Liver (tissue), 9 donors: Measurements from ENCODE around the gene FLAD1. TPM values are rescaled to one million over a fixed set of nuclear protein-coding genes. Genes with fewer than 3 reads are reported as not detected.

ENCODE experiments used
- DNase-seq: peaks from one replicate; pipeline ENCODE4 v3.0.0-alpha.2; 2017; ENCODE audit warnings: low spot score
- H3K27ac ChIP-seq, 2 donors: one replicate each; pipeline ENCODE4 v1.7.0; 2013; ENCODE audit warnings: inconsistent platforms in 2 of 2, low read length in 2 of 2, control low read depth in 1 of 2, low read depth in 1 of 2, mild to moderate bottlenecking in 1 of 2
- H3K27me3 ChIP-seq, 4 donors: one replicate each; pipeline versions ENCODE4 v1.6.1 to v1.7.0; 2013; ENCODE audit warnings: low read length in 3 of 4, inconsistent platforms in 1 of 4, mild to moderate bottlenecking in 1 of 4, moderate library complexity in 1 of 4; ENCODE audit not compliant: control insufficient read depth in 4 of 4, insufficient read depth in 4 of 4
- H3K36me3 ChIP-seq, 4 donors: one replicate each; pipeline versions ENCODE4 v1.6.1 to v1.7.0; 2013; ENCODE audit warnings: low read length in 3 of 4, mild to moderate bottlenecking in 3 of 4, low read depth in 1 of 4, moderate library complexity in 1 of 4; ENCODE audit not compliant: control insufficient read depth in 4 of 4, insufficient read depth in 3 of 4
- H3K4me1 ChIP-seq, 4 donors: one replicate each; pipeline versions ENCODE4 v1.6.1 to v1.7.0; 2013; ENCODE audit warnings: low read length in 3 of 4, mild to moderate bottlenecking in 3 of 4, moderate library complexity in 1 of 4; ENCODE audit not compliant: control insufficient read depth in 4 of 4, insufficient read depth in 4 of 4
- H3K4me3 ChIP-seq, 3 donors: one replicate each; pipeline versions ENCODE4 v1.6.1 to v1.7.0; 2013; ENCODE audit warnings: low read length in 3 of 3, control low read depth in 1 of 3, low read depth in 1 of 3, mild to moderate bottlenecking in 1 of 3
- H3K9ac ChIP-seq, 2 donors: one replicate each; pipeline ENCODE4 v1.7.0; 2013; ENCODE audit warnings: low read length in 2 of 2, mild to moderate bottlenecking in 2 of 2, moderate library complexity in 2 of 2, control low read depth in 1 of 2, low read depth in 1 of 2
- H3K9me3 ChIP-seq, 4 donors: one replicate each; pipeline versions ENCODE4 v1.6.1 to v1.7.0; 2013; ENCODE audit warnings: low read length in 3 of 4; ENCODE audit not compliant: control insufficient read depth in 4 of 4
- FOXA1 ChIP-seq: IDR thresholded peaks from 2 replicates; pipeline ENCODE4 v1.6.1; 2016; ENCODE audit warnings: antibody characterized with exemption
- FOXA2 ChIP-seq: IDR thresholded peaks from 2 replicates; pipeline ENCODE4 v1.6.1; 2016; ENCODE audit warnings: antibody characterized with exemption
- GABPA ChIP-seq, 2 donors: IDR thresholded peaks in 1 of 2; conservative IDR thresholded peaks in 1 of 2; 2 replicates each; pipeline ENCODE4 v1.6.1; 2016; ENCODE audit warnings: antibody characterized with exemption in 2 of 2, mild to moderate bottlenecking in 1 of 2, moderate library complexity in 1 of 2
- HNF4A ChIP-seq, 2 donors: conservative IDR thresholded peaks; 2 replicates each; pipeline ENCODE4 v1.6.1; 2016; ENCODE audit warnings: antibody characterized with exemption in 2 of 2, mild to moderate bottlenecking in 2 of 2
- JUND ChIP-seq, 2 donors: IDR thresholded peaks; 2 replicates each; pipeline ENCODE4 v1.6.1; 2016; ENCODE audit warnings: antibody characterized with exemption in 2 of 2
- RAD21 ChIP-seq, 2 donors: IDR thresholded peaks; 2 replicates each; pipeline ENCODE4 v1.6.1; 2016; ENCODE audit warnings: antibody characterized with exemption in 2 of 2, mild to moderate bottlenecking in 2 of 2
- RXRA ChIP-seq, 2 donors: IDR thresholded peaks; 2 replicates each; pipeline ENCODE4 v1.6.1; 2017 to 2018; ENCODE audit warnings: antibody characterized with exemption in 2 of 2, mild to moderate bottlenecking in 1 of 2
- SP1 ChIP-seq: IDR thresholded peaks from 2 replicates; pipeline ENCODE4 v1.6.1; 2018; ENCODE audit warnings: antibody characterized with exemption, mild to moderate bottlenecking
- TAF1 ChIP-seq: conservative IDR thresholded peaks from 2 replicates; pipeline ENCODE4 v1.6.1; 2016; ENCODE audit warnings: antibody characterized with exemption, mild to moderate bottlenecking
- YY1 ChIP-seq: IDR thresholded peaks from 2 replicates; pipeline ENCODE4 v1.6.1; 2016; ENCODE audit warnings: antibody characterized with exemption, mild to moderate bottlenecking
- WGBS: extraction: QIAGEN DNeasy Blood & Tissue Kit; methylation state at CpG from one replicate; pipeline ENCODE4 v1.1.7; 2013; 5-methylcytosine and 5-hydroxymethylcytosine counted together
- polyA plus RNA-seq, 2 donors: library from polyadenylated mRNA; stranded (reverse) in 1 of 2; unstranded in 1 of 2; fragments of 200-250 nt in 1 of 2; fragments of >200 nt in 1 of 2; fragmentation: Nextera tagmentation in 1 of 2; extraction: Ambion mirVana in 1 of 2; gene quantifications; one replicate each; pipeline versions ENCODE4 v1.2.1 to v1.2.3, GENCODE V29; 2013 to 2015
- total RNA-seq, 2 donors: library from RNA; depleted of rRNA; stranded (reverse); fragments of >200 nt; gene quantifications; one replicate each; pipeline ENCODE4 v1.2.3, GENCODE V29; 2014
- TF ChIP-seq, protein P1 (sequence below): fragments of 150-350 bp; IDR thresholded peaks from 2 replicates; pipeline ENCODE4 v1.5.1; 2017; ENCODE audit warnings: improper control_type of control experiment, low read depth, low read length; ENCODE audit not compliant: missing input control
- TF ChIP-seq, protein P2 (sequence below): IDR thresholded peaks from 2 replicates; pipeline ENCODE4 v1.6.1; 2016; ENCODE audit warnings: antibody characterized with exemption
- TF ChIP-seq, protein P3 (sequence below): IDR thresholded peaks from 2 replicates; pipeline ENCODE4 v1.6.1; 2016; ENCODE audit warnings: antibody characterized with exemption, mild to moderate bottlenecking
- TF ChIP-seq, protein P4 (sequence below): IDR thresholded peaks from 2 replicates; pipeline ENCODE4 v1.6.1; 2016; ENCODE audit warnings: antibody characterized with exemption
- donor health status: healthy.
- donor health status: healthy.
- donor health status: healthy.
- donor health status: healthy.
- donor health status: healthy.

FLAD1 gene
- total and polyA plus RNA-seq, 4 donors = 10.4 to 31.6 (median 22.5) TPM

DNA sequence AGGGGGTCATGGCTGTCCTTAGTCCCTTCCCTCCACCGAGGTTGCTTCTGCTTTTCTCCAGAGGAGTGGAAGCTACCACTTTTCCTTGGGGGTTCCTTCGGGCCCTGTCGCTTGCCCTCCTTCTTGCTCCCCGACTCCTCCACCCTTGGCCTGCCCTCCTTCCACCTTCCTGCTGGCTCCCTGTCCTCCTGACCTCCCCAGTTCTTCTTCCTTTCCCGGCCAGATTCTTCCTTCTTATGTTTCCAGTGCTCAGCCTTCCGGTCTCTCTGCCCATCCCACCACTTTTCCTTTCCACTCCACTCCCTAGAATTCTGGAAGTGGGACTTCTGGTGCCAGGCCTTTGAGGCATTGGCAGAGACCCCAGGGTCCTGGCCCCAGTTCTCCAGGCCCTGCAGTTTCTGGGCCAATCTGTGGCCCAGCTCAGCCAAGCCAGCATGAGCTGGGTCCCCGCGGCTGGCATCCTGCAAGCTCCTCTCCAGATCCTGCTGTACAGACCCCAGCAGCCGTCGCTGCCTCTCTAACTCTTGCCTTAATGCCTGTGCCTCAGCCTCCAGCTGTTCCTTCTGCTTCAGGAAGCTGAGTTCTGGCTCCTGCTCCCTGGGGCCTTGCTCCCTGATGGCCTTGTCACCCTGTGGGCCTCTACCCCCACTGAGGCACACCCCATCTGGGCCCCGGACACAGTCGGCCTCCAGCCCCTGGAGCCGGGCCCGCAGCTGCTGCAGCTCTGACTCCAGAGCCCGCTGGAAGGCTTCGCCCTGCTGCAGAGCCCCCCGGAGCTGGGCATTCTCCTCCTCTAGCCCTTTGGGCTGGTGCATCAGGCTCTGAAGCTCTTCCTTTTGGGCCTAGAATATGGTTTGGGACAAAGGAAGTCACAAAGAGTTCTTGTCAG lies 36.9 kb upstream of the FLAD1 start (continued):
- TF ChIP-seq, protein P1, sequence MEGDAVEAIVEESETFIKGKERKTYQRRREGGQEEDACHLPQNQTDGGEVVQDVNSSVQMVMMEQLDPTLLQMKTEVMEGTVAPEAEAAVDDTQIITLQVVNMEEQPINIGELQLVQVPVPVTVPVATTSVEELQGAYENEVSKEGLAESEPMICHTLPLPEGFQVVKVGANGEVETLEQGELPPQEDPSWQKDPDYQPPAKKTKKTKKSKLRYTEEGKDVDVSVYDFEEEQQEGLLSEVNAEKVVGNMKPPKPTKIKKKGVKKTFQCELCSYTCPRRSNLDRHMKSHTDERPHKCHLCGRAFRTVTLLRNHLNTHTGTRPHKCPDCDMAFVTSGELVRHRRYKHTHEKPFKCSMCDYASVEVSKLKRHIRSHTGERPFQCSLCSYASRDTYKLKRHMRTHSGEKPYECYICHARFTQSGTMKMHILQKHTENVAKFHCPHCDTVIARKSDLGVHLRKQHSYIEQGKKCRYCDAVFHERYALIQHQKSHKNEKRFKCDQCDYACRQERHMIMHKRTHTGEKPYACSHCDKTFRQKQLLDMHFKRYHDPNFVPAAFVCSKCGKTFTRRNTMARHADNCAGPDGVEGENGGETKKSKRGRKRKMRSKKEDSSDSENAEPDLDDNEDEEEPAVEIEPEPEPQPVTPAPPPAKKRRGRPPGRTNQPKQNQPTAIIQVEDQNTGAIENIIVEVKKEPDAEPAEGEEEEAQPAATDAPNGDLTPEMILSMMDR = no peak
- TF ChIP-seq FOXA2 (no peak), YY1 (no peak), GABPA (IDR thresholded peaks at IDR 0.05 in 1 of 2, conservative IDR thresholded peaks at IDR 0.05 in 1 of 2) (no peak), HNF4A (conservative IDR thresholded peaks at IDR 0.05) (no peak)

DNA sequence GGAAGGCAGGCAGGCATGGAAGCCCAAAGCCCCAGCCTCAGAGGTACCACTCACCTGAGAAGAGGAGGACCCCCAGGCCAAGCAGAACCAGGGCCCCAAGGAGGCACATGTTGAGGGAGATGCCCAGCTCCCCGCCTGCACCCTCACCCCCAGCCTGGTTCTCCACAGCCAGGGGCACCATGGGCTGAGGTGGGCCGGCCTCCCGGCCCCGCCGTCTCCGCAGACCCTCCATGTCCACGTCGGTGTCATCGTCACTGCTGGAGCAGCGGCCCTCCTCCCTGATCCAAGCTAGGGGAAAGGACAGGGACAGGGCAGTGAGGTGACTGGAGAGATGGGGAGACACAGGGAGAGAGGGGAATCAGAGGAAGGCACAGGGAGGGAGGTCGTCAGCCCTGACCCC lies 35.1 kb upstream of the FLAD1 start:
- Histone ChIP-seq H3K27me3 (no peaks in the 10 kb centered on the region), H3K4me3 (no peak overlapping the region), H3K36me3 (peaks cover 0 to 23% (median 4%) of the 10 kb centered on the region in 4 donors), H3K4me1 (peaks cover 6 to 27% (median 23%) of the 10 kb centered on the region in 4 donors), H3K9me3 (no peaks in the 10 kb centered on the region), H3K9ac (no peak overlapping the region), H3K27ac (no peak overlapping the region)
- TF ChIP-seq SP1 = no peak
- TF ChIP-seq, protein P1 = no peak
- no peak for TF ChIP-seq FOXA2
- TF ChIP-seq HNF4A (conservative IDR thresholded peaks at IDR 0.05) = no peak
- TF ChIP-seq, protein P2, sequence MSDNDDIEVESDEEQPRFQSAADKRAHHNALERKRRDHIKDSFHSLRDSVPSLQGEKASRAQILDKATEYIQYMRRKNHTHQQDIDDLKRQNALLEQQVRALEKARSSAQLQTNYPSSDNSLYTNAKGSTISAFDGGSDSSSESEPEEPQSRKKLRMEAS = no peak
- DNase-seq = no peak
- WGBS = 94% methylated on average over 11 of the region's 11 CpGs

DNA sequence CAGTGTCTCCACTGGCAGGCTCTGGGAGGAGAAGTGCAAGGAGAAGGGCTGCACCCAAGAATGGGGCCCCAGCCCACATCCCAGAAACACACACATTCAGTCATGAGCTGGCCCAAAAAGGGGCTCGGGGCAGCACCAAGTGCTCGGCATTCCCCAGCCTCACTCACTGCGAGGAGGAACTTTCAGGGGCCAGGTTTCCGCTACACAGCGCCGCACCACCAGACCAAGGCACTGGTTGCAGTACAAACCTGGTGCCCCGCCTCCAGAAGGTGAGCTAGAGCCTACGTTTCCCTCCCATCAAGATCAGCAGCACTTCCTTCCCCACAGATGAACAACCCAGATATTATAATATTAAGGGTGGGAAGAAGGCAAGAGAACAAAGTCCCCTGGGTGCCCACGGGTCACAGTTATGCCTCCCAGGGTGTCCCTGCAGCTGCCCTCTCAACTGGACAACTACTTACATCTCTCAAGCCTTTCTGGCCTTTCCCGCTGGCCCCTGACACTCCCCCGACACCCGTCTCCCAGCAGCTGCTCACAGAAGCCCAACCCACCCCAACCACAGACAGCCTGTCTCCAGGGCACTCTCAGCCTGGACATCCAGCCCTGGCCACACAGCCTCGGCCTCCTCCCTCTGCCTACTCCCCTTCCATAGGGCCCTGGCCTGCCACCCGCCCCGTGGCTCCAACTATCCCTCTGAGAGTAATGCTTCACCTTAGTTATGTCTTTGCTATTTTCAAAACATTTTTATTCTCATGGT lies 31.1 kb upstream of the FLAD1 start:
- no peak for DNase-seq
- WGBS = 82% methylated on average over 15 of the region's 15 CpGs
- no peak overlapping the region for H3K9ac ChIP-seq
- TF ChIP-seq, protein P1 = no peak
- no peak for TF ChIP-seq FOXA1
- TF ChIP-seq, protein P3, sequence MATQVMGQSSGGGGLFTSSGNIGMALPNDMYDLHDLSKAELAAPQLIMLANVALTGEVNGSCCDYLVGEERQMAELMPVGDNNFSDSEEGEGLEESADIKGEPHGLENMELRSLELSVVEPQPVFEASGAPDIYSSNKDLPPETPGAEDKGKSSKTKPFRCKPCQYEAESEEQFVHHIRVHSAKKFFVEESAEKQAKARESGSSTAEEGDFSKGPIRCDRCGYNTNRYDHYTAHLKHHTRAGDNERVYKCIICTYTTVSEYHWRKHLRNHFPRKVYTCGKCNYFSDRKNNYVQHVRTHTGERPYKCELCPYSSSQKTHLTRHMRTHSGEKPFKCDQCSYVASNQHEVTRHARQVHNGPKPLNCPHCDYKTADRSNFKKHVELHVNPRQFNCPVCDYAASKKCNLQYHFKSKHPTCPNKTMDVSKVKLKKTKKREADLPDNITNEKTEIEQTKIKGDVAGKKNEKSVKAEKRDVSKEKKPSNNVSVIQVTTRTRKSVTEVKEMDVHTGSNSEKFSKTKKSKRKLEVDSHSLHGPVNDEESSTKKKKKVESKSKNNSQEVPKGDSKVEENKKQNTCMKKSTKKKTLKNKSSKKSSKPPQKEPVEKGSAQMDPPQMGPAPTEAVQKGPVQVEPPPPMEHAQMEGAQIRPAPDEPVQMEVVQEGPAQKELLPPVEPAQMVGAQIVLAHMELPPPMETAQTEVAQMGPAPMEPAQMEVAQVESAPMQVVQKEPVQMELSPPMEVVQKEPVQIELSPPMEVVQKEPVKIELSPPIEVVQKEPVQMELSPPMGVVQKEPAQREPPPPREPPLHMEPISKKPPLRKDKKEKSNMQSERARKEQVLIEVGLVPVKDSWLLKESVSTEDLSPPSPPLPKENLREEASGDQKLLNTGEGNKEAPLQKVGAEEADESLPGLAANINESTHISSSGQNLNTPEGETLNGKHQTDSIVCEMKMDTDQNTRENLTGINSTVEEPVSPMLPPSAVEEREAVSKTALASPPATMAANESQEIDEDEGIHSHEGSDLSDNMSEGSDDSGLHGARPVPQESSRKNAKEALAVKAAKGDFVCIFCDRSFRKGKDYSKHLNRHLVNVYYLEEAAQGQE = no peak
- TF ChIP-seq, protein P2 = no peak
- no peak for TF ChIP-seq GABPA (IDR thresholded peaks at IDR 0.05 in 1 of 2, conservative IDR thresholded peaks at IDR 0.05 in 1 of 2)
- no peak for TF ChIP-seq JUND (IDR thresholded peaks at IDR 0.05)
- no peak for TF ChIP-seq YY1
- TF ChIP-seq FOXA2 = no peak
- no peak for TF ChIP-seq SP1
- TF ChIP-seq, protein P4, sequence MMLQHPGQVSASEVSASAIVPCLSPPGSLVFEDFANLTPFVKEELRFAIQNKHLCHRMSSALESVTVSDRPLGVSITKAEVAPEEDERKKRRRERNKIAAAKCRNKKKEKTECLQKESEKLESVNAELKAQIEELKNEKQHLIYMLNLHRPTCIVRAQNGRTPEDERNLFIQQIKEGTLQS = no peak
- no peak for TF ChIP-seq RAD21 (IDR thresholded peaks at IDR 0.05)
- TF ChIP-seq RXRA (IDR thresholded peaks at IDR 0.05) = no peak
- TF ChIP-seq HNF4A (conservative IDR thresholded peaks at IDR 0.05) = no peak
- no peak for TF ChIP-seq TAF1
- H3K27ac ChIP-seq = no peak overlapping the region
- H3K9me3 ChIP-seq = no peaks in the 10 kb centered on the region
- peaks cover 0 to 23% (median 4%) of the 10 kb centered on the region in 4 donors for H3K36me3 ChIP-seq
- H3K4me1 ChIP-seq = peaks cover 9 to 40% (median 24%) of the 10 kb centered on the region in 4 donors
- no peak overlapping the region for H3K4me3 ChIP-seq
- no peaks in the 10 kb centered on the region for H3K27me3 ChIP-seq
